Colonic mucosa (tissue), 4 donors: ENCODE results near the gene ZNF451. TPM values are rescaled to one million over a fixed set of nuclear protein-coding genes. Genes with fewer than 3 reads are reported as not detected.

ENCODE experiments used
- DNase-seq: peaks from one replicate; pipeline ENCODE4 v3.0.0-alpha.2; 2020
- H3K27ac ChIP-seq: fragments of 200-600 bp; one replicate; pipeline ENCODE4 v1.8.0; 2021
- H3K27me3 ChIP-seq: fragments of 200-600 bp; one replicate; pipeline ENCODE4 v1.8.0; 2021
- H3K36me3 ChIP-seq: fragments of 200-600 bp; one replicate; pipeline ENCODE4 v1.8.0; 2021
- H3K4me1 ChIP-seq: fragments of 200-600 bp; one replicate; pipeline ENCODE4 v1.8.0; 2021; ENCODE audit warnings: mild to moderate bottlenecking
- H3K4me3 ChIP-seq: fragments of 200-600 bp; one replicate; pipeline ENCODE4 v1.8.0; 2021
- H3K9ac ChIP-seq, 2 donors: one replicate each; pipeline ENCODE4 v1.7.0; 2013; ENCODE audit warnings: control low read depth in 2 of 2, low read depth in 2 of 2, low read length in 2 of 2
- H3K9me3 ChIP-seq: fragments of 200-600 bp; one replicate; pipeline ENCODE4 v1.8.0; 2021
- intact Hi-C: fragments of 100-400 bp; cut with DNase I; formaldehyde crosslinking; loops from one replicate; pipeline ENCODE4 v1.14.1; 2022
- total RNA-seq, 2 donors: library from RNA; stranded (reverse); fragmentation: NEBNext Ultra II Directional in 1 of 2; extraction: Animal tissue kit (Norgen Biotek cat#: 25700) in 1 of 2; gene quantifications; one replicate each; pipeline ENCODE4 v1.2.1, GENCODE V29; 2021
- TF ChIP-seq, protein P1 (sequence below): fragments of 200-600 bp; IDR thresholded peaks from one replicate; pipeline ENCODE4 v1.8.0; 2022; ENCODE audit warnings: antibody characterized with exemption, mild to moderate bottlenecking
- donor health status: healthy.
- donor health status: DM: no; HTN: no; CAD: no.
- donor health status: DM: no; HTN: no; CAD: no.

Gene ZNF451
- total RNA-seq, 2 donors from 2014 or later: 35.1 to 35.9 TPM

DNA sequence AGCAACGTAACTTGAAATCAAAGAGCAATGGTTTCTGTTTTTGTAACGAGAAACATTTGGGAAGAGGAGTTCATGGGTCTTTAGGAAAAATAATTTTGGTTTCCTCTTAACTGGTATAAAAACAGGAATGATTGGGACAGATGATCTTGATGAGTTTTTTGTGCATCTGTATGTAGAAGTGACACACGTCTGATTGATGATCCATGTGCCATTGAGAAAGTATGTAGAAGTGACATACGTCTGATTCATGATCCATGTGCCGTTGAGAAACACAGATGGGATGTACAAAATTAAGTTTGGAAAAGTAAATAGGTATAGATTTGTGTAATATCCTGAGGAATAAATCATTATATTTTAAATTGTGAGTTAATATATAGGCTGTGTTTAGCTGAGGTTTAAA, 41.4 kb upstream of the ZNF451 start:
- TF ChIP-seq, protein P1, sequence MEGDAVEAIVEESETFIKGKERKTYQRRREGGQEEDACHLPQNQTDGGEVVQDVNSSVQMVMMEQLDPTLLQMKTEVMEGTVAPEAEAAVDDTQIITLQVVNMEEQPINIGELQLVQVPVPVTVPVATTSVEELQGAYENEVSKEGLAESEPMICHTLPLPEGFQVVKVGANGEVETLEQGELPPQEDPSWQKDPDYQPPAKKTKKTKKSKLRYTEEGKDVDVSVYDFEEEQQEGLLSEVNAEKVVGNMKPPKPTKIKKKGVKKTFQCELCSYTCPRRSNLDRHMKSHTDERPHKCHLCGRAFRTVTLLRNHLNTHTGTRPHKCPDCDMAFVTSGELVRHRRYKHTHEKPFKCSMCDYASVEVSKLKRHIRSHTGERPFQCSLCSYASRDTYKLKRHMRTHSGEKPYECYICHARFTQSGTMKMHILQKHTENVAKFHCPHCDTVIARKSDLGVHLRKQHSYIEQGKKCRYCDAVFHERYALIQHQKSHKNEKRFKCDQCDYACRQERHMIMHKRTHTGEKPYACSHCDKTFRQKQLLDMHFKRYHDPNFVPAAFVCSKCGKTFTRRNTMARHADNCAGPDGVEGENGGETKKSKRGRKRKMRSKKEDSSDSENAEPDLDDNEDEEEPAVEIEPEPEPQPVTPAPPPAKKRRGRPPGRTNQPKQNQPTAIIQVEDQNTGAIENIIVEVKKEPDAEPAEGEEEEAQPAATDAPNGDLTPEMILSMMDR: no peak
- Histone ChIP-seq H3K9ac (no peak overlapping the region), H3K27ac (no peak overlapping the region), H3K4me3 (no peak overlapping the region), H3K9me3 (no peaks in the 10 kb centered on the region), H3K4me1 (no peaks in the 10 kb centered on the region), H3K36me3 (no peaks in the 10 kb centered on the region), H3K27me3 (no peaks in the 10 kb centered on the region)
- intact Hi-C loops: loop anchor here (10.0 kb wide), 1 partner anchor 266 kb away; the partner anchor contains the start of gene PRIM2
- no peak for DNase-seq

DNA sequence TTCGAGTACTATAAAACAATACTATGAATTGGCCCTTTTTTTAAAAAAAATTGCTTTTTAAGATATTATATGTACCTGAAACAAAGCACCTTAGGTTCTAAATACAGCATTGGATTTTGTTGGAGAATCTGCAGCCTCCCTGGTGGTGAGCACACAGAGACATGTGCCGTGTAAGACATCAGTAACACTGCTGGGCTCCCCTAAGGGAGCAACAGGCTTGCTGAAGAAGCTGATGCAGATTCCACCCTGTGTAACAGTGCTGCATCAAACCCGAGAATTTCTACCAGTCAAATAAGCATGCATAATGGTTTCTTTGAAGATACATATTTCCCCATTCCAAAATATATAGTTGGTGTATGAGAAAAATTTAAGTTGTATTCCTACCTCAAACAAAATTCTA, 26.1 kb upstream of the ZNF451 start:
- no peaks in the 10 kb centered on the region for H3K4me1 ChIP-seq
- DNase-seq: no peak
- no peak overlapping the region for H3K27ac ChIP-seq
- TF ChIP-seq, protein P1: no peak
- H3K9me3 ChIP-seq: no peaks in the 10 kb centered on the region
- no peak overlapping the region for H3K4me3 ChIP-seq
- no peaks in the 10 kb centered on the region for H3K27me3 ChIP-seq
- no peaks in the 10 kb centered on the region for H3K36me3 ChIP-seq
- intact Hi-C loops: no loop called here
- no peak overlapping the region for H3K9ac ChIP-seq

DNA sequence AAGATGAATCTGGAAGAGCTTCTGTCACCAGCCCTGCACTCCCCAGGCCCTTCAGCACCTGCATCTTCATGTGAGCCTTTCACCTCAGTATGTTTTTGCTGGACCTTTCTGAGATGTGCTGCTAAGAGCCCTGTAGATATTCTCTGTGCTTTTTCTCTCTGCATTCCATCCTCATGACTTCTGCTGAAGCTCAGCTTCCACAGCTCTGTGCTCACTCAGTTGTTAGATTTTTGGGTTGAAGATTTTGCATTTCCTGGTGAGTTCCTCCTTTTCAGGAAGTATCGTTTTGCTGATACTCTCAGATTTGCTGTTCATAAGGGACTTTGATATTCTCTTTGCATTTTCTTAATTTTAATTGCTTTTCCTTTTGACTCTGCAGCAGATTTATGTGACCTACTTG, 25.2 kb upstream of the ZNF451 start:
- TF ChIP-seq, protein P1: no peak
- H3K27ac ChIP-seq: no peak overlapping the region
- H3K36me3 ChIP-seq: no peaks in the 10 kb centered on the region
- H3K4me1 ChIP-seq: no peaks in the 10 kb centered on the region
- no peak for DNase-seq
- H3K9ac ChIP-seq: no peak overlapping the region
- H3K27me3 ChIP-seq: no peaks in the 10 kb centered on the region
- H3K9me3 ChIP-seq: no peaks in the 10 kb centered on the region
- intact Hi-C loops: no loop called here
- H3K4me3 ChIP-seq: no peak overlapping the region

DNA sequence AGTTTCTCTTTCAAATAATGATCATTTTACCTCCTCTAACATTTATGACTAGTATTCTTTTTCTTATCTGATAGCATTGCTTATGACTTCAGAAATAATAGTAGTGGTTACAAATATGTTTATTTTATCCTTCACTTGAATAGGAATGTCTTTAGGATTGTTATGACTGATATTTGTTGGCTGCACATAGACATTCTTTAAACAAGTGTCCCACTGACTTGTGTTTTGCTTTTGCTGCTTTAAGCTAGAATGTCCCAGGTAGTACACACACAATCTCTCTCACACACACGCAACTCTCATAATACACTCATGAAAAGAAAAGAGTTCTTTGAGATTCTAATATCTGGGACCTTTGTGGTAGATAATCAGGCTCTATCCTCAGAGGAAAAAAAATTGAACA, 21.9 kb upstream of the ZNF451 start:
- TF ChIP-seq, protein P1: no peak
- H3K4me1 ChIP-seq: no peaks in the 10 kb centered on the region
- no peak overlapping the region for H3K9ac ChIP-seq
- H3K27ac ChIP-seq: no peak overlapping the region
- H3K4me3 ChIP-seq: no peak overlapping the region
- no peak for DNase-seq
- intact Hi-C loops: no loop called here
- H3K9me3 ChIP-seq: no peaks in the 10 kb centered on the region
- H3K27me3 ChIP-seq: no peaks in the 10 kb centered on the region
- H3K36me3 ChIP-seq: no peaks in the 10 kb centered on the region

DNA sequence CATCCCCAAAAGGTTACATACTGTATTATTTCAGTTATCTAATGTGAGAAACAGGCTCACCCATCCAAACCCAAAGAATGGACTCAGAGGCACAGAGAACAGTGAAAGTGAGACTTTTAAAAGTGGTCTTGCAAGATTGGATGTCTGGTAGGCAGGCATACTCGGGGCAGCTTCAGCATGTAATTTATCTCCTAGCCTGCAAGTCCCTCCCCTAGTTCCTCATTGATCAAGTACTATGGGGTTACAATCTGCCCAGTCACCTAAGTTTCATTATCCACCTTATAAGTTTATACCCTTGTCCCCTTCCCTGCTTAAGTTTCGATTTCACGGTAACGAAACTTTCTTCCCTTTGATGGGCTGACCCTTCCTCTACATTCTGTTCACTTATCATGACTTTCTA, 20.8 kb upstream of the ZNF451 start:
- H3K36me3 ChIP-seq: no peaks in the 10 kb centered on the region
- H3K27me3 ChIP-seq: no peaks in the 10 kb centered on the region
- H3K9me3 ChIP-seq: no peaks in the 10 kb centered on the region
- TF ChIP-seq, protein P1: no peak
- intact Hi-C loops: no loop called here
- DNase-seq: no peak
- no peak overlapping the region for H3K9ac ChIP-seq
- no peak overlapping the region for H3K27ac ChIP-seq
- no peak overlapping the region for H3K4me3 ChIP-seq
- no peaks in the 10 kb centered on the region for H3K4me1 ChIP-seq

DNA sequence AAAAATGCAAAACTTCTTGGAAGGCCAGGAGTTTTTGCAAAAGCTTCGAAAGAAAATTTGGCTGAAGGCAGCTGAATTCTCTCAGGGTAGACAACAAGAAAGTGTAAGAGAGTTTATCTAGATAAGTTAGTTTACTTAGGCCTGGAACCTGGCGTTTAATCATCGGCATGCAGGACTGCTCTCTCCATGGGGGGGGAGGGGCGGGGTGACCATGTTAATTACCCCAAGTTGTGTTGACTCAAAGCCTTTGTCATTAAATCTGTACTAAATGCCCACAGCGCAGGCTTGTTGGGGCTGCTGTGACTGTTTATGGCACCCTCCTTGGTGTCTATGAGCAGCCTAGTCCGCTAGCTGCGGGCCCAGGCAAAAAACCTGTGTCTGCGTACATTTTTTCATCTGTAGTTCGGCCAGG, 20.1 kb upstream of the ZNF451 start:
- no peaks in the 10 kb centered on the region for H3K27me3 ChIP-seq
- no peak overlapping the region for H3K9ac ChIP-seq
- no peak overlapping the region for H3K27ac ChIP-seq
- no peak for DNase-seq
- no peaks in the 10 kb centered on the region for H3K4me1 ChIP-seq
- TF ChIP-seq, protein P1: no peak
- no peak overlapping the region for H3K4me3 ChIP-seq
- intact Hi-C loops: no loop called here
- no peaks in the 10 kb centered on the region for H3K9me3 ChIP-seq
- no peaks in the 10 kb centered on the region for H3K36me3 ChIP-seq
